SU-DHL-6 (cell line): Measurements from ENCODE around the gene RPS14.

ENCODE experiments used
- H2AFZ ChIP-seq: fragments of 200-600 bp; sonication (generic); 2 replicates; pipeline ENCODE4 v1.6.1; 2014; ENCODE audit warnings: low read depth, mild to moderate bottlenecking, moderate library complexity, mixed read lengths, antibody characterized with exemption, low read length; ENCODE audit not compliant: severe bottlenecking
- H3F3A ChIP-seq: fragments of 200-600 bp; shearing (Covaris generic); 2 replicates; pipeline ENCODE4 v1.6.0; 2016; ENCODE audit warnings: antibody characterized with exemption, mild to moderate bottlenecking; ENCODE audit not compliant: insufficient read depth
- H3K27ac ChIP-seq: fragments of 200-600 bp; sonication (generic); 2 replicates; pipeline ENCODE4 v1.5.1; 2016; ENCODE audit warnings: low read depth, mild to moderate bottlenecking, low read length, moderate library complexity, mixed read lengths
- H3K27me3 ChIP-seq: fragments of 200-600 bp; sonication (generic), shearing (Covaris generic); 2 replicates; pipeline ENCODE4 v1.6.0; 2014; ENCODE audit warnings: mild to moderate bottlenecking, low read length
- H3K36me3 ChIP-seq: fragments of 200-600 bp; sonication (generic); 2 replicates; pipeline ENCODE4 v1.6.1; 2014; ENCODE audit warnings: mild to moderate bottlenecking, low read length, mixed read lengths
- H3K4me2 ChIP-seq: fragments of 300-600, 200-600 bp; shearing (Covaris generic), sonication (generic); 2 replicates; pipeline ENCODE4 v1.6.0; 2014; ENCODE audit warnings: low read length, low read depth, mild to moderate bottlenecking; ENCODE audit not compliant: poor library complexity, severe bottlenecking
- H3K4me3 ChIP-seq: fragments of 200-600 bp; sonication (generic); 2 replicates; pipeline ENCODE4 v1.5.1; 2014; ENCODE audit warnings: antibody characterized with exemption, low read length, mild to moderate bottlenecking, mixed read lengths; ENCODE audit not compliant: insufficient read depth, poor library complexity, severe bottlenecking
- H3K79me2 ChIP-seq: fragments of 200-600 bp; sonication (generic); 2 replicates; pipeline ENCODE4 v1.6.1; 2014; ENCODE audit warnings: mild to moderate bottlenecking, low read length, moderate library complexity; ENCODE audit not compliant: insufficient read depth
- H3K9ac ChIP-seq: fragments of 200-600 bp; sonication (generic); 2 replicates; pipeline ENCODE4 v1.7.0; 2014; ENCODE audit warnings: mild to moderate bottlenecking, low read length
- H3K9me2 ChIP-seq: fragments of 200-600 bp; sonication (generic); replicated peaks from 2 replicates; pipeline ENCODE4 v1.6.1; 2014; ENCODE audit warnings: low read length; ENCODE audit not compliant: insufficient read depth
- H3K9me3 ChIP-seq: fragments of 200-600 bp; sonication (generic); 2 replicates; pipeline ENCODE4 v1.6.1; 2014; ENCODE audit warnings: low read length, mixed read lengths; ENCODE audit not compliant: insufficient read depth
- H4K20me1 ChIP-seq: fragments of 200-600 bp; sonication (generic); 2 replicates; pipeline ENCODE4 v1.6.1; 2014; ENCODE audit warnings: low read depth, mild to moderate bottlenecking, antibody characterized with exemption, low read length, moderate library complexity, mixed read lengths
- EZH2phosphoT487 ChIP-seq: fragments of 200-600 bp; sonication (generic), shearing (Covaris generic); conservative IDR thresholded peaks from 2 replicates; pipeline ENCODE4 v1.6.1; 2018; ENCODE audit warnings: mild to moderate bottlenecking, antibody characterized with exemption, low read length, moderate library complexity, mixed read lengths
- TF ChIP-seq, protein P1 (sequence below): fragments of 200-600 bp; sonication (generic); IDR thresholded peaks from one replicate; pipeline ENCODE4 v1.5.1; 2017; ENCODE audit warnings: antibody characterized with exemption, mild to moderate bottlenecking, low read length, moderate library complexity; ENCODE audit not compliant: insufficient read depth, poor library complexity, severe bottlenecking

RPS14 gene

DNA sequence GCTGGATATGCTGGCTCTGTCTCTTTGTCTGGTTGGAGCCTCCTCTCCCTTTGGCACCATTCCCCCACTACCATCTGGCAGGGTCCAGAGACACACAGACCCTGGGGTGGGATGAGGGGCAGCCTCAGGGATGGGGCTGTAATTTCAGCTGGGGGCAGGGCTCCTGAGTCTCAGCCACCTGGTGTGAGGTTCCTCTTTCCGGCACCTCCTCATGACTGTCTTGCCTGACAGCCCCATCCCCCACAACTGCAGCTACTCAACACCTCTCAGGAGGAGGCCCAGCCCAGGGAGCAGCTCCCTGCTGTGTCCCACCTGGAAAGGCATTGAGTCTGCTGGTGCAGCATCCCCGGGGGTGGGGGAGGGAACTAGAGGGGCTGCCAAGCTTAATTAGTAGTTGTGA is 11.7 kb upstream of the RPS14 start:
- no peaks in the 10 kb centered on the region for H3K27me3 ChIP-seq
- no peaks in the 10 kb centered on the region for H4K20me1 ChIP-seq
- H3K9me2 ChIP-seq = no peaks in the 10 kb centered on the region
- peak overlapping the region; percentile 9 for H3K4me3 ChIP-seq
- 0 out of 2 replicates have a peak, but pooled peaks cover 3% of the 10 kb centered on the region for H3F3A ChIP-seq
- H3K36me3 ChIP-seq = no peaks in the 10 kb centered on the region
- no peaks in the 10 kb centered on the region for H3K79me2 ChIP-seq
- TF ChIP-seq EZH2phosphoT487 = no peak
- TF ChIP-seq, protein P1, sequence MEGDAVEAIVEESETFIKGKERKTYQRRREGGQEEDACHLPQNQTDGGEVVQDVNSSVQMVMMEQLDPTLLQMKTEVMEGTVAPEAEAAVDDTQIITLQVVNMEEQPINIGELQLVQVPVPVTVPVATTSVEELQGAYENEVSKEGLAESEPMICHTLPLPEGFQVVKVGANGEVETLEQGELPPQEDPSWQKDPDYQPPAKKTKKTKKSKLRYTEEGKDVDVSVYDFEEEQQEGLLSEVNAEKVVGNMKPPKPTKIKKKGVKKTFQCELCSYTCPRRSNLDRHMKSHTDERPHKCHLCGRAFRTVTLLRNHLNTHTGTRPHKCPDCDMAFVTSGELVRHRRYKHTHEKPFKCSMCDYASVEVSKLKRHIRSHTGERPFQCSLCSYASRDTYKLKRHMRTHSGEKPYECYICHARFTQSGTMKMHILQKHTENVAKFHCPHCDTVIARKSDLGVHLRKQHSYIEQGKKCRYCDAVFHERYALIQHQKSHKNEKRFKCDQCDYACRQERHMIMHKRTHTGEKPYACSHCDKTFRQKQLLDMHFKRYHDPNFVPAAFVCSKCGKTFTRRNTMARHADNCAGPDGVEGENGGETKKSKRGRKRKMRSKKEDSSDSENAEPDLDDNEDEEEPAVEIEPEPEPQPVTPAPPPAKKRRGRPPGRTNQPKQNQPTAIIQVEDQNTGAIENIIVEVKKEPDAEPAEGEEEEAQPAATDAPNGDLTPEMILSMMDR = no peak
- peak overlapping the region; percentile 74 for H2AFZ ChIP-seq
- no peaks in the 10 kb centered on the region for H3K9me3 ChIP-seq
- peak overlapping the region; percentile 82 for H3K27ac ChIP-seq
- peak overlapping the region; percentile 54 for H3K9ac ChIP-seq
- peak overlapping the region; percentile 51 for H3K4me2 ChIP-seq

DNA sequence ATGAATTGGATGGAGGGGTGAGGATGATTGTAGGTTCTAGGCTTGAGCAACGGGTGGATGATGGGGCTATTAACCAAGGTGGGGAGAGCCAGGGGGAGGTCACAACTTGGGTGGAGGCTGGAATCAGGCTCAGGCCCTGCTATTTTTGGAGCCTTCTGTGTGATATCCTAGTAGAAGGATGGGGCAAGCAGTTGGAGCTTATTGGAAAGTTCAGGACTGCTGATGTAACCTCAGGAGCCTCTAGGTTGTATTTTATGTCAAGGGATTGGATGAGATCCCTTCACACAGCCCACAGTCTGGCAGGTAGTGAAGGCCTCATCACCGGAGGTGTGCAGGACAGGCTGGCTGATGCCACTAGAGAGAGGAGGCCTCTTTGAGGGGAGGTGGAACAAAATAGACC is 11.2 kb upstream of the RPS14 start:
- Histone ChIP-seq H3K9ac (peak overlapping the region; percentile 54), H3K36me3 (no peaks in the 10 kb centered on the region), H3K79me2 (no peaks in the 10 kb centered on the region), H2AFZ (peak overlapping the region; percentile 74), H3K9me2 (no peaks in the 10 kb centered on the region), H3K4me3 (peak overlapping the region; percentile 9), H3K27me3 (no peaks in the 10 kb centered on the region), H3K27ac (peak overlapping the region; percentile 82), H4K20me1 (no peaks in the 10 kb centered on the region), H3K9me3 (no peaks in the 10 kb centered on the region), H3F3A (0 out of 2 replicates have a peak, but pooled peaks cover 3% of the 10 kb centered on the region), H3K4me2 (peak overlapping the region; percentile 51)
- TF ChIP-seq, protein P1 = no peak
- TF ChIP-seq EZH2phosphoT487 = no peak

DNA sequence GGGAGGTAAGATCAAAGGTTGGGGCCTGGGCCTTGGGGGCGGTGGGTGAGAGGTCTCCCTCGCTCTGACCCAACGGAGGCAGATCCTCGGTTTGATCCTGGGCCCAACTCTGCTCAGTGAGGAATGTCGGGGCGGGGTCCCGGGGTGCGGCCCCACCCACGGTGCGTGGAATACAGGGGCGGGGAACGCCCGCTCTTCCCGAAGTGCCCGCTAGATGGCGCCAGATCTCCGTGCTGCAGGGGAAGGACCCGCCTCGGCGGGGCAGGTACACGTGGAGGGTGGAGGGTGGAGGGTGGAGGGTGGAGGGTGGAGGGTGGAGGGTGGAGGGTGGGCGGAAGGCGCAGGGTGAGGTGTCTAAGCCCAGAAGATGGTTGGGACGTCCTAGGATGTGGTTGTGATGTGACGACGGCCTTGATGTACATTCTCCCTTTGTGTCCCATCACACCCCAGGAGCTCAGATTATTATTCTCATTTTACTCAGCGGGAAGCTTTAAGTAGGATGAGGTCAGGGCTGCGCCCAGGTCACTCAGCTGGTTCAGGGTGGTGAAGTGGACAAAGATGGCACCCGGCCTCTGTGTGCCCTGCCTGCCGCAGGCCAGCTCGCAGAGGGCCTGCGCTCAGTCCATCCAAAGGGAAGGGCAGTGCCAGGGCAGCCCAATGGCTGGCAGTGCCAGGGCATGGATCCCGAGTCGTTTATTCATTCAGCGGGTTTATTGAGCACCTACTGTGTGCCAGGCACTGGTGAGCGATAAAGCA is 9.4 kb upstream of the RPS14 start:
- H3K36me3 ChIP-seq = no peaks in the 10 kb centered on the region
- TF ChIP-seq EZH2phosphoT487 = no peak
- TF ChIP-seq, protein P1 = peak; percentile 62
- 0 out of 2 replicates have a peak, but pooled peaks cover 3% of the 10 kb centered on the region for H3F3A ChIP-seq
- H2AFZ ChIP-seq = peak overlapping the region; percentile 69
- no peaks in the 10 kb centered on the region for H3K27me3 ChIP-seq
- H3K79me2 ChIP-seq = no peaks in the 10 kb centered on the region
- H3K9me2 ChIP-seq = no peaks in the 10 kb centered on the region
- H3K9ac ChIP-seq = peak overlapping the region; percentile 14; the same call in 1 of the 2 replicates
- no peak overlapping the region for H3K4me3 ChIP-seq
- no peaks in the 10 kb centered on the region for H3K9me3 ChIP-seq
- no peak overlapping the region for H3K27ac ChIP-seq
- H3K4me2 ChIP-seq = peak overlapping the region; percentile 55
- no peaks in the 10 kb centered on the region for H4K20me1 ChIP-seq
